Progenitor cell of endocrine pancreas (in vitro differentiated cells): ENCODE data around the gene GPX2. TPM values are rescaled to one million over a fixed set of nuclear protein-coding genes. Genes with fewer than 3 reads are reported as not detected.

Experiments used
- DNase-seq: peaks from one replicate; pipeline ENCODE4 v3.0.0; 2021; ENCODE audit warnings: low spot score; ENCODE audit not compliant: unreplicated experiment
- H3K27ac Mint-ChIP-seq: 2 replicates; pipeline ENCODE4 v1.8.0; 2021; ENCODE audit warnings: mild to moderate bottlenecking, moderate library complexity, mixed read lengths
- H3K27me3 Mint-ChIP-seq: 2 replicates; pipeline ENCODE4 v1.8.0; 2021; ENCODE audit warnings: mixed read lengths
- H3K36me3 Mint-ChIP-seq: 2 replicates; pipeline ENCODE4 v1.8.0; 2022; ENCODE audit warnings: mixed read lengths; ENCODE audit not compliant: insufficient read depth
- H3K4me1 Mint-ChIP-seq: 2 replicates; pipeline ENCODE4 v1.8.0; 2021; ENCODE audit warnings: low read depth, mixed read lengths
- H3K4me3 Mint-ChIP-seq: 2 replicates; pipeline ENCODE4 v1.8.0; 2021; ENCODE audit warnings: low read depth, mild to moderate bottlenecking, moderate library complexity, mixed read lengths
- H3K9me3 Mint-ChIP-seq: 2 replicates; pipeline ENCODE4 v1.8.0; 2021; ENCODE audit warnings: low read depth, mixed read lengths
- total RNA-seq: library from RNA; stranded (reverse); gene quantifications from 2 replicates; pipeline ENCODE4 v1.2.1, GENCODE V29; 2021
- TF ChIP-seq, protein P1 (sequence below): fragments of 200-600 bp; sonication (generic); IDR thresholded peaks from one replicate; pipeline ENCODE4 v1.5.0; 2021; ENCODE audit warnings: antibody characterized with exemption, mild to moderate bottlenecking; ENCODE audit not compliant: unreplicated experiment

The GPX2 gene
- total RNA-seq, 1 donor from 2014 or later, result 11.0 TPM

DNA sequence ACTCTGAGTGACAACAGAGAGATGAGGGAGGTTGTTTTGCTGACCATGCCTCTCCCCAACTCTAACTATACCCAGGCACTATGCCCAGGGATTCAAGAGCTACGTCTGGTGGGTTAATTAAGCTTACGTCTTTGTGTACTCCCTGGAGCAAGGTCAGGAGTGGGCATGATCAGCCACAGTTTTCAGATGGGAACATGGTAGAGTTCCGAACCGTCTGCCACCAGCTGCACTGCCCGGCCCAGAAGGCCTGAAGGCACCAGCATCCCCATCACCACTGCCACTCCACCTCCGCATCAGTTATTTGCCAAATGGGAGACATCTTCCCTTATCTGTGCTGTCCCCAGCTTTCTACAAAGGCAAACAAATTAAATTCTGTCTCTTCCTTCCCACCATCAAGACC lies 11.1 kb upstream of the GPX2 start:
- DNase-seq, result no peak
- no peak overlapping the region for H3K4me3 Mint-ChIP-seq
- TF ChIP-seq, protein P1, sequence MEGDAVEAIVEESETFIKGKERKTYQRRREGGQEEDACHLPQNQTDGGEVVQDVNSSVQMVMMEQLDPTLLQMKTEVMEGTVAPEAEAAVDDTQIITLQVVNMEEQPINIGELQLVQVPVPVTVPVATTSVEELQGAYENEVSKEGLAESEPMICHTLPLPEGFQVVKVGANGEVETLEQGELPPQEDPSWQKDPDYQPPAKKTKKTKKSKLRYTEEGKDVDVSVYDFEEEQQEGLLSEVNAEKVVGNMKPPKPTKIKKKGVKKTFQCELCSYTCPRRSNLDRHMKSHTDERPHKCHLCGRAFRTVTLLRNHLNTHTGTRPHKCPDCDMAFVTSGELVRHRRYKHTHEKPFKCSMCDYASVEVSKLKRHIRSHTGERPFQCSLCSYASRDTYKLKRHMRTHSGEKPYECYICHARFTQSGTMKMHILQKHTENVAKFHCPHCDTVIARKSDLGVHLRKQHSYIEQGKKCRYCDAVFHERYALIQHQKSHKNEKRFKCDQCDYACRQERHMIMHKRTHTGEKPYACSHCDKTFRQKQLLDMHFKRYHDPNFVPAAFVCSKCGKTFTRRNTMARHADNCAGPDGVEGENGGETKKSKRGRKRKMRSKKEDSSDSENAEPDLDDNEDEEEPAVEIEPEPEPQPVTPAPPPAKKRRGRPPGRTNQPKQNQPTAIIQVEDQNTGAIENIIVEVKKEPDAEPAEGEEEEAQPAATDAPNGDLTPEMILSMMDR, result no peak
- H3K36me3 Mint-ChIP-seq, result peaks cover 4% of the 10 kb centered on the region
- no peaks in the 10 kb centered on the region for H3K27me3 Mint-ChIP-seq
- H3K4me1 Mint-ChIP-seq, result peaks cover 4% of the 10 kb centered on the region
- H3K27ac Mint-ChIP-seq, result no peak overlapping the region
- no peaks in the 10 kb centered on the region for H3K9me3 Mint-ChIP-seq

DNA sequence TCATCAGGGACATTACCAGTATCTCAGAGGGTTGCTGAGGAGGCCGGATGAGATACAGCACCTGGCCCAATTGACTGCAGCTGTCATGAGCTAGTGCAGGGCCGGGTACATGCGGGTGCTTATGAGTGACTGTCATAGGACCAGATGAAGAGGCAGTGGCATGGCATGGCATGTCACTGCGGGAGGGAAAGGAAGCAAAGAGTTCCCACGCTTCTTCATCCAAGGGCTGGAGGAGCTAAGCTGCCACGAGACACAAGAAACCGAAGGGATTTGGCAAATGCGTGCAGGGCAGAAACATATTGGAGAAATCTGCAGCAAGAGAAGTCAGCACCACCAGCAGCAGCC lies 10.7 kb upstream of the GPX2 start:
- Mint-ChIP-seq H3K27me3 (no peaks in the 10 kb centered on the region), H3K4me1 (peaks cover 4% of the 10 kb centered on the region), H3K4me3 (no peak overlapping the region), H3K27ac (no peak overlapping the region), H3K9me3 (no peaks in the 10 kb centered on the region), H3K36me3 (peaks cover 4% of the 10 kb centered on the region)
- TF ChIP-seq, protein P1, result no peak
- DNase-seq, result no peak

DNA sequence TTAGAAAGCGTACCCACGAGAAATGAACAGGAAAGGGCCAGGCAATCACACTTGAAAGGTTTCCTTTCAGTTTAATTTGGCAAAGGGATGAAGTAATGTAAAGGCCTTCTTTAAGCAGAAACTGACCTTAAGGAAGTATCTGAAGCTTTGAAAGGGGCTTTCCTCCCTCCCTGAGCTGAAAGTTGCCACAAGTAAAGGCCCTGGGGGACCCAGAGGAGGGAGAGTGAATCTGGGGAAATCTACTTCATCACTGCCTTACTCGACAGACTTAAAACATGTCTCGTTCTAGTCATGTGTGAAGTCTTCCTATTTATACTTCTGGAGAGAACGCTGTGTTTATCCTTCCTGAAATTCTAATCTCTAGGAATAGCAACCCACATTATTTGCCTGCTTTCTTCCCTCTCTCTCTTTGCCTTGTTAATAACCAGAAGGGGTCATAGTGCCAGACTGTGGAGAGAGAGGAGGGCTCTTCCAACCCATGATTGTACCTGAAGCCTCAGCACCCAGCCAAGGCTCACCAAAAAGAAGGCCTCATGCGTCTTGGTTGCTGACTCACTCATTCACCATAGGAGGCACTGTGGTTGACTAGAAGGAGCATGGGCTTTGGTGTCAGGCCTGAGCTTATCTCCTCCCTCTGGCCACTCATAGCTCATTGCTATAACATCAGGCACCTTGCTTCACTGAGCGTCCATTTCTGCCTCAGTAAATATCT lies 10.2 kb upstream of the GPX2 start:
- peaks cover 4% of the 10 kb centered on the region for H3K36me3 Mint-ChIP-seq
- no peak for DNase-seq
- no peak overlapping the region for H3K4me3 Mint-ChIP-seq

DNA sequence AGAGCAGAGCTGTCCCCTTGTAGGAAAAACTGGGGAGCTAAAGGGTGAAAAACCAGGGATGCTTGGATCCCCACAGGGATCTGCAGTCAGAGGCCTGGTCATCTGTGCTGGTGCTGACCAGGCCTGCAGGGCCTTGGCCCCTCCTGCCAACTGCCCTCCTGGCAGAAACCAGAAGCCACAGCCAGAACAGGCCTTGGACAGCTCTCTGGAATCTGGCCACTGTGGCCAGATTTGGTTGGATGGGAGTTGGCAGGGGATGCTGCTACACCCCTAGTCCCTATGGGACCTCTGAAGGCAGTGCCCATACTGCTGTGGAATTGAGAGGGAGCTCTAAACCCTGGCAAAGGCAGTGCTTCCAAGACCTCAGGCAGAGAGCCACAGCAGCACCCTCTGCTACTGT lies 9.2 kb upstream of the GPX2 start:
- no peak overlapping the region for H3K27ac Mint-ChIP-seq
- peaks cover 4% of the 10 kb centered on the region for H3K36me3 Mint-ChIP-seq
- H3K27me3 Mint-ChIP-seq, result no peaks in the 10 kb centered on the region
- H3K4me1 Mint-ChIP-seq, result peaks cover 4% of the 10 kb centered on the region
- no peaks in the 10 kb centered on the region for H3K9me3 Mint-ChIP-seq
- TF ChIP-seq, protein P1, result no peak
- H3K4me3 Mint-ChIP-seq, result no peak overlapping the region
- DNase-seq, result no peak

More for the DNA sequence above, 10.2 kb upstream of the GPX2 start:
- Mint-ChIP-seq H3K27me3 (no peaks in the 10 kb centered on the region), H3K9me3 (no peaks in the 10 kb centered on the region), H3K4me1 (peaks cover 4% of the 10 kb centered on the region), H3K27ac (no peak overlapping the region)
- TF ChIP-seq, protein P1, result no peak

DNA sequence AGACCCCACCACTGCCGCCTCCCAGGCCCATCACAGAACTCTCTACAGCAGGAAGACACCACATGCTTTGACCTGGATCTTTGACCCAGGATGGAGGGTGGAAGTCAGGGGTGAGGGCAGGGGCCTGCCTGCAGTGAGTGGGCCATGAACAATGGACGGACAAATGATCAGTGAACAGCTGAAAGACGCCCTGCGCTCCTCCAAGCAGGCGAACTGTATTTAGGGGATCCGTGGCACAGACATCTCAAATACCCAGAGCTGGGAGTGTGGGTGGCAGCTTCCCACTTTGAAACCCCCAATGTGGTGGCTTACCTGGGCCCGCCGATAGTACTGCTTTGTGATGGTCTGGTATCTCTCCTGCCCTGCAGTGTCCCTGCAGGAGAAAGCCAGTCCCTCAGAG lies 8.7 kb upstream of the GPX2 start:
- TF ChIP-seq, protein P1, result no peak
- Mint-ChIP-seq H3K4me3 (no peak overlapping the region), H3K9me3 (no peaks in the 10 kb centered on the region), H3K36me3 (peaks cover 4% of the 10 kb centered on the region), H3K4me1 (peaks cover 4% of the 10 kb centered on the region), H3K27ac (no peak overlapping the region), H3K27me3 (no peaks in the 10 kb centered on the region)
- DNase-seq, result no peak
